Spleen (tissue), 11 donors: Measurements from ENCODE around the gene PTGER4. TPM values are rescaled to one million over a fixed set of nuclear protein-coding genes. Genes with fewer than 3 reads are reported as not detected.

Experiments
- DNase-seq: peaks from one replicate; pipeline ENCODE4 v3.0.0-alpha.2; 2020
- H3K27ac ChIP-seq, 8 donors: fragments of 200-600 bp; sonication (generic) in 7 of 8; 1 replicate in 4 of 8; 2 replicates in 4 of 8; pipeline versions ENCODE4 v1.5.0 to v1.8.0; 2016 to 2021; ENCODE audit warnings: inconsistent platforms in 4 of 8, mild to moderate bottlenecking in 4 of 8, moderate library complexity in 1 of 8
- H3K27me3 ChIP-seq, 7 donors: fragments of 200-600 bp; sonication (generic) in 6 of 7; replicated peaks in 1 of 7; 1 replicate in 4 of 7; 2 replicates in 3 of 7; pipeline versions ENCODE4 v1.5.0 to v1.8.0; 2016 to 2021; ENCODE audit warnings: inconsistent platforms in 3 of 7, mild to moderate bottlenecking in 1 of 7
- H3K36me3 ChIP-seq, 6 donors: fragments of 200-600 bp; sonication (generic) in 5 of 6; 1 replicate in 4 of 6; 2 replicates in 2 of 6; pipeline versions ENCODE4 v1.5.0 to v1.8.0; 2016 to 2021; ENCODE audit warnings: inconsistent platforms in 2 of 6
- H3K4me1 ChIP-seq, 6 donors: fragments of 200-600 bp; sonication (generic) in 5 of 6; 1 replicate in 3 of 6; 2 replicates in 3 of 6; pipeline versions ENCODE4 v1.5.0 to v1.8.0; 2016 to 2021; ENCODE audit warnings: inconsistent platforms in 3 of 6
- H3K4me3 ChIP-seq, 8 donors: fragments of 200-600 bp; sonication (generic) in 7 of 8; 1 replicate in 4 of 8; 2 replicates in 4 of 8; pipeline versions ENCODE4 v1.5.0 to v1.8.0; 2016 to 2021; ENCODE audit warnings: inconsistent platforms in 4 of 8, mild to moderate bottlenecking in 4 of 8, moderate library complexity in 2 of 8
- H3K9me3 ChIP-seq, 8 donors: fragments of 200-600 bp; sonication (generic) in 7 of 8; 1 replicate in 4 of 8; 2 replicates in 4 of 8; pipeline versions ENCODE4 v1.5.0 to v1.8.0; 2016 to 2021; ENCODE audit warnings: inconsistent platforms in 4 of 8
- CTCF ChIP-seq, 11 experiments: fragments of 200-600 bp in 7 of 11; fragments of 450-650 bp in 4 of 11; sonication (generic) in 4 of 11; IDR thresholded peaks in 8 of 11; conservative IDR thresholded peaks in 3 of 11; 1 replicate in 7 of 11; 2 replicates in 4 of 11; pipeline versions ENCODE4 v1.4.0 to v1.8.0; 2016 to 2021; ENCODE audit warnings: antibody characterized with exemption in 11 of 11, inconsistent platforms in 4 of 11, mild to moderate bottlenecking in 1 of 11
- POLR2A ChIP-seq, 3 donors: fragments of 450-650 bp; IDR thresholded peaks; one replicate each; pipeline ENCODE4 v1.5.1; 2017; ENCODE audit warnings: antibody characterized with exemption in 3 of 3, mild to moderate bottlenecking in 1 of 3
- POLR2AphosphoS5 ChIP-seq, 3 donors: sonication (generic); formaldehyde crosslinking; IDR thresholded peaks; one replicate each; pipeline ENCODE4 v1.5.1; 2017; ENCODE audit warnings: antibody characterized with exemption in 3 of 3
- WGBS, 5 donors: extraction: QIAGEN DNeasy Blood & Tissue Kit in 3 of 5; methylation state at CpG; one replicate each; pipeline versions ENCODE4 v1.1.5 to v1.1.7; 2013 to 2018; 5-methylcytosine and 5-hydroxymethylcytosine counted together
- intact Hi-C: fragments of 100-400 bp; cut with DNase I; formaldehyde crosslinking; loops from one replicate; pipeline ENCODE4 v1.15.0; 2023; ENCODE audit warnings: low total_unique reads
- polyA plus RNA-seq, 3 donors: library from polyadenylated mRNA; stranded (reverse); fragments of 200-250 nt; gene quantifications; one replicate each; pipeline ENCODE4 v1.2.1, GENCODE V29; 2013
- total RNA-seq, 7 donors: library from RNA; depleted of rRNA in 3 of 7; stranded (reverse); fragments of >200 nt in 3 of 7; fragmentation: NEBNext Ultra II Directional in 4 of 7; extraction: Animal tissue kit (Norgen Biotek cat#: 25700) in 4 of 7; gene quantifications; one replicate each; pipeline versions ENCODE4 v1.1.0 to v1.2.1, GENCODE V29; 2016 to 2021
- donor health status: healthy with polysubstance abuse.
- donor health status: DM: no; HTN: no; CAD: no; lungs with moderate emphysema.
- donor health status: DM: no; HTN: no; CAD: no.
- donor health status: Bipolar disorder and iron deficiency.
- donor health status: healthy.
- donor health status: DM: no; HTN: no; CAD: no.
- donor health status: DM: yes; HTN: yes; CAD: no.

PTGER4 gene
- total and polyA plus RNA-seq, 10 donors: 4.2 to 108 (median 33.2) TPM

- DNase-seq: peak; percentile 93
- H3K4me3 ChIP-seq: peak overlapping the region; percentile 43 to 91 (median 78)
- no peaks in the 10 kb centered on the region for H3K9me3 ChIP-seq
- TF ChIP-seq POLR2A (IDR thresholded peaks at IDR 0.05) (no peak), CTCF (IDR thresholded peaks at IDR 0.05 in 8 of 11, conservative IDR thresholded peaks at IDR 0.05 in 3 of 11) (peak in 1 of 11 experiments; percentile 9), POLR2AphosphoS5 (IDR thresholded peaks at IDR 0.05) (peak; percentile 70 to 74 (median 73))
- peaks cover 0 to 22% (median 0%) of the 10 kb centered on the region in 7 donors for H3K27me3 ChIP-seq
- H3K4me1 ChIP-seq: peaks cover 12 to 94% (median 75%) of the 10 kb centered on the region in 6 donors
- H3K36me3 ChIP-seq: peaks cover 0 to 19% (median 0%) of the 10 kb centered on the region in 6 donors
- 1 to 5% (median 1%) methylated on average over 47 to 67 of the region's 67 CpGs for WGBS, 5 donors
- intact Hi-C loops: loop anchor here (10.0 kb wide), 2 partner anchors 317 to 657 kb away; no protein-coding TSS in a partner anchor
- H3K27ac ChIP-seq: peak overlapping the region; percentile 58 to 97 (median 90)
Observed at GRCh38 chr5:40681363-40682153, 1.8 kb downstream of the PTGER4 start.

GRCh38 chr5:40682154-40683017 is 2.7 kb downstream of the PTGER4 start:
- TF ChIP-seq POLR2A (IDR thresholded peaks at IDR 0.05): no peak
- peak in 1 of 3 donors; percentile 51 for TF ChIP-seq POLR2AphosphoS5 (IDR thresholded peaks at IDR 0.05)
- H3K4me1 ChIP-seq: peaks cover 14 to 94% (median 74%) of the 10 kb centered on the region in 6 donors
- H3K36me3 ChIP-seq: peaks cover 0 to 27% (median 0%) of the 10 kb centered on the region in 6 donors
- intact Hi-C loops: loop anchor here (10.0 kb wide), 2 partner anchors 318 to 658 kb away; no protein-coding TSS in a partner anchor
- no peaks in the 10 kb centered on the region for H3K9me3 ChIP-seq
- peak overlapping the region; percentile 58 to 97 (median 90) for H3K27ac ChIP-seq
- DNase-seq: no peak
- H3K27me3 ChIP-seq: peaks cover 0 to 22% (median 0%) of the 10 kb centered on the region in 7 donors
- H3K4me3 ChIP-seq: peak overlapping the region; percentile 43 to 91 (median 78)
- WGBS, 5 donors: 19 to 37% (median 24%) methylated on average over 16 of the region's 16 CpGs

GRCh38 chr5:40683305-40683704 is 3.6 kb downstream of the PTGER4 start:
- 13 to 38% (median 33%) methylated on average over 1 of the region's 1 CpG for WGBS, 5 donors
- H3K4me1 ChIP-seq: peaks cover 20 to 94% (median 77%) of the 10 kb centered on the region in 6 donors
- no peak for DNase-seq
- no peaks in the 10 kb centered on the region for H3K9me3 ChIP-seq
- TF ChIP-seq POLR2A (IDR thresholded peaks at IDR 0.05) (no peak), POLR2AphosphoS5 (IDR thresholded peaks at IDR 0.05) (no peak), CTCF (IDR thresholded peaks at IDR 0.05 in 8 of 11, conservative IDR thresholded peaks at IDR 0.05 in 3 of 11) (no peak)
- H3K4me3 ChIP-seq: peak overlapping the region; percentile 25 to 91 (median 78)
- H3K27me3 ChIP-seq: peaks cover 0 to 22% (median 0%) of the 10 kb centered on the region in 7 donors
- intact Hi-C loops: loop anchor here (10.0 kb wide), 2 partner anchors 319 to 659 kb away; no protein-coding TSS in a partner anchor
- H3K27ac ChIP-seq: peak overlapping the region in 7 of 8 donors; percentile 87 to 97 (median 90)
- H3K36me3 ChIP-seq: peaks cover 0 to 28% (median 0%) of the 10 kb centered on the region in 6 donors

- peaks cover 18 to 100% (median 87%) of the 10 kb centered on the region in 6 donors for H3K4me1 ChIP-seq
- H3K27ac ChIP-seq: peak overlapping the region in 7 of 8 donors; percentile 51 to 97 (median 90)
- peak overlapping the region in 6 of 8 donors; percentile 13 to 91 (median 74) for H3K4me3 ChIP-seq
Observed at GRCh38 chr5:40685193-40685592, 5.5 kb downstream of the PTGER4 start.

More at GRCh38 chr5:40685193-40685592, 5.5 kb downstream of the PTGER4 start:
- H3K9me3 ChIP-seq: no peaks in the 10 kb centered on the region
- intact Hi-C loops: loop anchor here (5.0 to 10.0 kb wide), 3 partner anchors 320 to 733 kb away; no protein-coding TSS in a partner anchor
- peaks cover 0 to 17% (median 0%) of the 10 kb centered on the region in 7 donors for H3K27me3 ChIP-seq
- TF ChIP-seq CTCF (IDR thresholded peaks at IDR 0.05 in 8 of 11, conservative IDR thresholded peaks at IDR 0.05 in 3 of 11) (no peak), POLR2AphosphoS5 (IDR thresholded peaks at IDR 0.05) (no peak), POLR2A (IDR thresholded peaks at IDR 0.05) (no peak)
- no peak for DNase-seq
- peaks cover 0 to 32% (median 0%) of the 10 kb centered on the region in 6 donors for H3K36me3 ChIP-seq
